ENCODE measurements around the gene NPM1. TPM values are rescaled to one million over a fixed set of nuclear protein-coding genes. Genes with fewer than 3 reads are reported as not detected.

NPM1 gene
- total RNA-seq, 1 donor from 2014 or later: 585 TPM

DNA sequence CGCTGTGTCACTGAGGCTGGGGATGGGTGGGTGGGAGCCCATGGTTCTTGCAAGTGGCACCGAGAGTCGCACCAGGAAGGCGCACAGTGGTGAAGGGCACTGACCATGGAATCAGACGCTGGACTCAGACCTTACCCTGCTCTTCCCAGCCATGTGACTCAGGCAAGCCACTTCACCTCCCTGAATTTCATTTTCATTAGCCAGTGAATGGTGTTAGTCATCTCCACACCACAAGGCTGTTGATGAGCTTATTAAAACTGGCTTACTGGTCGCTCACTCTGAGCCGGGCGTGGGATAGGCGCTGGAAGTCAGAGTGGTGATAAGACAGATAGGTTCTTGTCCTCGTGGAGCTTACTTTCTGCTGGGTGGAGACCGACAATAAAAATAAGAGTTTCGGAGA, 56.9 kb downstream of the NPM1 start:
- no peaks in the 10 kb centered on the region for H3K9me3 ChIP-seq
- no peaks in the 10 kb centered on the region for H3K27me3 ChIP-seq
- H3K27ac ChIP-seq: no peak overlapping the region
- H3K4me1 ChIP-seq: no peaks in the 10 kb centered on the region
- H3K4me3 ChIP-seq: no peak overlapping the region
- no peak for TF ChIP-seq CTCF (IDR thresholded peaks at IDR 0.05)
- H3K36me3 ChIP-seq: no peaks in the 10 kb centered on the region
- intact Hi-C loops (cut with DNase I): no loop called here
- ATAC-seq (no peak), DNase-seq (no peak)

GRCh38 chr5:171445644-171446516, 58.2 kb downstream of the NPM1 start:
- Histone ChIP-seq H3K36me3 (no peaks in the 10 kb centered on the region), H3K27ac (no peak overlapping the region), H3K9me3 (no peaks in the 10 kb centered on the region), H3K27me3 (no peaks in the 10 kb centered on the region), H3K4me3 (no peak overlapping the region), H3K4me1 (no peaks in the 10 kb centered on the region)
- ATAC-seq (no peak), DNase-seq (no peak)
- intact Hi-C loops (cut with DNase I): no loop called here
- TF ChIP-seq CTCF (IDR thresholded peaks at IDR 0.05): no peak

GRCh38 chr5:171447226-171447625, 59.6 kb downstream of the NPM1 start:
- Histone ChIP-seq H3K4me3 (no peak overlapping the region), H3K9me3 (no peaks in the 10 kb centered on the region), H3K27ac (no peak overlapping the region), H3K36me3 (no peaks in the 10 kb centered on the region), H3K27me3 (no peaks in the 10 kb centered on the region), H3K4me1 (no peaks in the 10 kb centered on the region)
- no peak for DNase-seq
- intact Hi-C loops (cut with DNase I): no loop called here
- ATAC-seq: no peak
- no peak for TF ChIP-seq CTCF (IDR thresholded peaks at IDR 0.05)

- ATAC-seq: no peak
- no peak for TF ChIP-seq CTCF (IDR thresholded peaks at IDR 0.05)
- Histone ChIP-seq H3K4me1 (no peaks in the 10 kb centered on the region), H3K36me3 (no peaks in the 10 kb centered on the region), H3K9me3 (no peaks in the 10 kb centered on the region), H3K27ac (no peak overlapping the region), H3K27me3 (no peaks in the 10 kb centered on the region), H3K4me3 (no peak overlapping the region)
- no peak for DNase-seq
- intact Hi-C loops (cut with DNase I): no loop called here
Measured at GRCh38 chr5:171449426-171449825, 61.8 kb downstream of the NPM1 start.

- Histone ChIP-seq H3K36me3 (no peaks in the 10 kb centered on the region), H3K4me3 (peak overlapping the region; percentile 40), H3K27ac (peak overlapping the region; percentile 83), H3K9me3 (no peaks in the 10 kb centered on the region), H3K4me1 (no peaks in the 10 kb centered on the region), H3K27me3 (no peaks in the 10 kb centered on the region)
- intact Hi-C loops (cut with DNase I): no loop called here
- no peak for DNase-seq
- ATAC-seq: peak; percentile 51
- TF ChIP-seq CTCF (IDR thresholded peaks at IDR 0.05): no peak
Measured at GRCh38 chr5:171450423-171451331, 63.0 kb downstream of the NPM1 start.
